Measurements from ENCODE around the gene CLSTN3. TPM values are rescaled to one million over a fixed set of nuclear protein-coding genes. Genes with fewer than 3 reads are reported as not detected.

The CLSTN3 gene
- total and polyA plus RNA-seq, 2 of the 13 experiments (the other 11 are each of a cell fraction or from before 2014, with no cell fraction given): 26.2 to 94.1 TPM

GRCh38 chr12:7108796-7109571 is 21.2 kb upstream of the CLSTN3 start, which contains the start of gene C1RL (continued):
- TF ChIP-seq TIGD3 (CRISPR knock-in tag; IDR thresholded peaks at IDR 0.05; ENCODE audit: borderline replicate concordance) (no peak), ZBTB3 (CRISPR knock-in tag; IDR thresholded peaks at IDR 0.05; ENCODE audit: borderline replicate concordance, low read depth) (no peak), PRPF4 (IDR thresholded peaks at IDR 0.05; ENCODE audit: low read depth, low read length, poor library complexity, severe bottlenecking) (peak; percentile 52), SNAI1 (CRISPR knock-in tag; IDR thresholded peaks at IDR 0.05; ENCODE audit: borderline replicate concordance) (no peak), HOXA7 (CRISPR knock-in tag; IDR thresholded peaks at IDR 0.05) (no peak), CBX5 (CRISPR knock-in tag; IDR thresholded peaks at IDR 0.05; ENCODE audit: borderline replicate concordance) (no peak), NCOA5 (CRISPR knock-in tag; IDR thresholded peaks at IDR 0.05) (no peak), DNMT3B (CRISPR knock-in tag; conservative IDR thresholded peaks at IDR 0.05) (no peak), MAFF (IDR thresholded peaks at IDR 0.05; ENCODE audit: low read depth, low read length) (no peak), TP53 (CRISPR knock-in tag; conservative IDR thresholded peaks at IDR 0.05) (no peak), MTF1 (CRISPR knock-in tag; IDR thresholded peaks at IDR 0.05) (no peak), TBX2 (CRISPR knock-in tag; IDR thresholded peaks at IDR 0.05; ENCODE audit: borderline replicate concordance) (peak; percentile 10; the same call in 1 of the 2 replicates), ZNF510 (CRISPR knock-in tag; IDR thresholded peaks at IDR 0.05; ENCODE audit: low read depth) (no peak), MLX (CRISPR knock-in tag; IDR thresholded peaks at IDR 0.05) (no peak), ZNF672 (CRISPR knock-in tag; IDR thresholded peaks at IDR 0.05) (peak; percentile 26; the same call in 1 of the 2 replicates), IRF1 (CRISPR knock-in tag; IDR thresholded peaks at IDR 0.05; ENCODE audit: low read depth) (no peak), JUN (CRISPR knock-in tag; IDR thresholded peaks at IDR 0.05) (no peak), PRMT3 (CRISPR knock-in tag; IDR thresholded peaks at IDR 0.05; ENCODE audit: borderline replicate concordance, low read depth) (0 out of 2 replicates have a peak, but pooled peaks have one; percentile 36), ZNF720 (CRISPR knock-in tag; IDR thresholded peaks at IDR 0.05) (no peak), ZNF75D (CRISPR knock-in tag; IDR thresholded peaks at IDR 0.05; ENCODE audit: borderline replicate concordance) (no peak), SMARCC2 (IDR thresholded peaks at IDR 0.05) (no peak), HIC2 (CRISPR knock-in tag; IDR thresholded peaks at IDR 0.05; ENCODE audit: low read depth) (no peak)
- TF ChIP-seq, protein P1, sequence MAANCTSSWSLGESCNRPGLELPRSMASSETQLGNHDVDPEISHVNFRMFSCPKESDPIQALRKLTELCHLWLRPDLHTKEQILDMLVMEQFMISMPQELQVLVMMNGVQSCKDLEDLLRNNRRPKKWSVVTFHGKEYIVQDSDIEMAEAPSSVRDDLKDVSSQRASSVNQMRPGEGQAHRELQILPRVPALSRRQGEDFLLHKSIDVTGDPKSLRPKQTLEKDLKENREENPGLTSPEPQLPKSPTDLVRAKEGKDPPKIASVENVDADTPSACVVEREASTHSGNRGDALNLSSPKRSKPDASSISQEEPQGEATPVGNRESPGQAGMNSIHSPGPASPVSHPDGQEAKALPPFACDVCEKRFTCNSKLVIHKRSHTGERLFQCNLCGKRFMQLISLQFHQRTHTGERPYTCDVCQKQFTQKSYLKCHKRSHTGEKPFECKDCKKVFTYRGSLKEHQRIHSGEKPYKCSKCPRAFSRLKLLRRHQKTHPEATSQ (CRISPR knock-in tag; IDR thresholded peaks at IDR 0.05; ENCODE audit: borderline replicate concordance): no peak

All from HepG2 (cell line).